H9 (cell line): ENCODE measurements around the gene NUDT2. TPM values are rescaled to one million over a fixed set of nuclear protein-coding genes. Genes with fewer than 3 reads are reported as not detected.

Experiments
- DNase-seq: peaks from one replicate; pipeline ENCODE4 v3.0.0-alpha.2; 2017
- H2AFZ ChIP-seq: one replicate; pipeline ENCODE4 v1.6.1; 2013; ENCODE audit warnings: mild to moderate bottlenecking, low read length, control low read depth, moderate library complexity
- H2AK5ac ChIP-seq: 2 replicates; pipeline ENCODE4 v1.6.1; 2013; ENCODE audit warnings: low read length, control low read depth, mixed read lengths; ENCODE audit not compliant: insufficient read length
- H2BK120ac ChIP-seq: one replicate; pipeline ENCODE4 v1.6.1; 2013; ENCODE audit warnings: low read depth, mild to moderate bottlenecking, low read length, control low read depth, inconsistent platforms; ENCODE audit not compliant: poor library complexity, severe bottlenecking
- H2BK12ac ChIP-seq: 2 replicates; pipeline ENCODE4 v1.6.1; 2013; ENCODE audit warnings: low read length, control low read depth, mixed read lengths, low read depth; ENCODE audit not compliant: insufficient read length
- H2BK15ac ChIP-seq: 2 replicates; pipeline ENCODE4 v1.6.1; 2013; ENCODE audit warnings: low read depth, low read length, control low read depth
- H2BK20ac ChIP-seq: one replicate; pipeline ENCODE4 v1.6.1; 2013; ENCODE audit warnings: low read depth, mild to moderate bottlenecking, low read length, control low read depth, inconsistent platforms; ENCODE audit not compliant: poor library complexity, severe bottlenecking
- H2BK5ac ChIP-seq: 2 replicates; pipeline ENCODE4 v1.6.1; 2013; ENCODE audit warnings: low read length, control low read depth, mixed read lengths; ENCODE audit not compliant: insufficient read length
- H3K14ac ChIP-seq: 2 replicates; pipeline ENCODE4 v1.6.1; 2013; ENCODE audit warnings: low read length, control low read depth; ENCODE audit not compliant: insufficient read depth
- H3K18ac ChIP-seq: 2 replicates; pipeline ENCODE4 v1.6.1; 2013; ENCODE audit warnings: low read depth, mild to moderate bottlenecking, mixed read lengths, low read length, control low read depth; ENCODE audit not compliant: insufficient read length
- H3K23ac ChIP-seq: 2 replicates; pipeline ENCODE4 v1.6.1; 2013; ENCODE audit warnings: low read length, control low read depth, mixed read lengths, low read depth; ENCODE audit not compliant: insufficient read length
- H3K23me2 ChIP-seq: 2 replicates; pipeline ENCODE4 v1.6.1; 2013; ENCODE audit warnings: low read depth, mild to moderate bottlenecking, mixed read lengths, low read length, control low read depth; ENCODE audit not compliant: insufficient read length, poor library complexity, severe bottlenecking
- H3K27ac ChIP-seq: 2 replicates; pipeline ENCODE4 v1.5.1; 2013; ENCODE audit warnings: low read length, control low read depth, mixed read lengths, low read depth; ENCODE audit not compliant: insufficient read length
- H3K27me3 ChIP-seq: 2 replicates; pipeline ENCODE4 v1.6.1; 2013; ENCODE audit warnings: low read length, control low read depth, inconsistent platforms; ENCODE audit not compliant: insufficient read depth
- H3K4ac ChIP-seq: 2 replicates; pipeline ENCODE4 v1.6.1; 2013; ENCODE audit warnings: low read depth, mild to moderate bottlenecking, control low read depth, inconsistent platforms, low read length, moderate library complexity
- H3K4me1 ChIP-seq: 2 replicates; pipeline ENCODE4 v1.6.1; 2013; ENCODE audit warnings: low read length, control low read depth, inconsistent platforms; ENCODE audit not compliant: insufficient read depth
- H3K4me2 ChIP-seq: 2 replicates; pipeline ENCODE4 v1.6.1; 2013; ENCODE audit warnings: low read length, control low read depth, mixed read lengths; ENCODE audit not compliant: insufficient read length, insufficient read depth
- H3K56ac ChIP-seq: 2 replicates; pipeline ENCODE4 v1.6.1; 2013; ENCODE audit warnings: low read depth, mild to moderate bottlenecking, mixed read lengths, low read length, control low read depth; ENCODE audit not compliant: insufficient read length
- H3K79me1 ChIP-seq: 2 replicates; pipeline ENCODE4 v1.6.1; 2013; ENCODE audit warnings: low read depth, mild to moderate bottlenecking, moderate library complexity, low read length, control low read depth, inconsistent platforms; ENCODE audit not compliant: insufficient read depth, poor library complexity, severe bottlenecking
- H3K79me2 ChIP-seq: 2 replicates; pipeline ENCODE4 v1.6.1; 2013; ENCODE audit warnings: low read length, control low read depth, inconsistent platforms; ENCODE audit not compliant: insufficient read depth
- H3K9ac ChIP-seq: 2 replicates; pipeline ENCODE4 v1.6.1; 2013; ENCODE audit warnings: low read length, control low read depth, mixed read lengths; ENCODE audit not compliant: insufficient read length; ENCODE audit errors: extremely low read depth
- H3K9me3 ChIP-seq: one replicate; pipeline ENCODE4 v1.6.1; 2013; ENCODE audit warnings: low read depth, low read length, inconsistent platforms; ENCODE audit not compliant: control insufficient read depth
- H3T11ph ChIP-seq: one replicate; pipeline ENCODE4 v1.6.1; 2013; ENCODE audit warnings: mild to moderate bottlenecking, low read length, control low read depth, inconsistent platforms
- H4K20me1 ChIP-seq: one replicate; pipeline ENCODE4 v1.6.1; 2013; ENCODE audit not compliant: control insufficient read depth, insufficient read length, insufficient read depth
- H4K5ac ChIP-seq: 2 replicates; pipeline ENCODE4 v1.6.1; 2013; ENCODE audit warnings: low read depth, mild to moderate bottlenecking, mixed read lengths, low read length, control low read depth; ENCODE audit not compliant: insufficient read length
- H4K8ac ChIP-seq: replicated peaks from 2 replicates; pipeline ENCODE4 v1.6.1; 2013; ENCODE audit warnings: low read length, control low read depth, mixed read lengths, low read depth; ENCODE audit not compliant: insufficient read length
- H4K91ac ChIP-seq: 2 replicates; pipeline ENCODE4 v1.6.1; 2013; ENCODE audit warnings: low read depth, mild to moderate bottlenecking, moderate library complexity, mixed read lengths, low read length, control low read depth; ENCODE audit not compliant: insufficient read length
- H3K27ac Mint-ChIP-seq, 3 experiments: 2 replicates in 2 of 3; 3 replicates in 1 of 3; pipeline ENCODE4 v1.8.0; 2020 to 2021; ENCODE audit warnings: mixed read lengths in 3 of 3, mild to moderate bottlenecking in 1 of 3, moderate library complexity in 1 of 3
- H3K27me3 Mint-ChIP-seq: 2 replicates; pipeline ENCODE4 v1.8.0; 2021; ENCODE audit warnings: low read depth, mild to moderate bottlenecking, moderate library complexity, mixed read lengths
- H3K36me3 Mint-ChIP-seq, 3 experiments: 2 replicates in 2 of 3; 3 replicates in 1 of 3; pipeline ENCODE4 v1.8.0; 2020 to 2021; ENCODE audit warnings: low read depth in 3 of 3, mixed read lengths in 3 of 3; ENCODE audit not compliant: insufficient read depth in 1 of 3
- H3K4me1 Mint-ChIP-seq, 2 experiments: 2 replicates each; pipeline ENCODE4 v1.8.0; 2020; ENCODE audit warnings: mixed read lengths in 2 of 2
- H3K4me3 Mint-ChIP-seq, 2 experiments: 2 replicates in 1 of 2; 3 replicates in 1 of 2; pipeline ENCODE4 v1.8.0; 2020 to 2021; ENCODE audit warnings: mild to moderate bottlenecking in 2 of 2, mixed read lengths in 2 of 2, moderate library complexity in 1 of 2
- H3K9me3 Mint-ChIP-seq, 2 experiments: 2 replicates in 1 of 2; 3 replicates in 1 of 2; pipeline ENCODE4 v1.8.0; 2020; ENCODE audit warnings: mild to moderate bottlenecking in 2 of 2, mixed read lengths in 2 of 2, moderate library complexity in 1 of 2
- WGBS: extraction: QIAGEN DNeasy Blood & Tissue Kit; methylation state at CpG from one replicate; pipeline ENCODE4 v1.1.7; 2013; ENCODE audit warnings: missing lambda C conversion rate, low lambda C conversion rate, mixed read lengths; ENCODE audit not compliant: insufficient read length; ENCODE audit errors: extremely low coverage; 5-methylcytosine and 5-hydroxymethylcytosine counted together
- total RNA-seq: library from RNA; stranded (reverse); gene quantifications from 2 replicates; pipeline ENCODE4 v1.2.1, GENCODE V29; 2021
- TF ChIP-seq, protein P1 (sequence below): fragments of 200-600 bp; sonication (generic); conservative IDR thresholded peaks from 3 replicates; pipeline ENCODE4 v1.8.0; 2021; ENCODE audit warnings: antibody characterized with exemption, mild to moderate bottlenecking

The NUDT2 gene
- total RNA-seq, 1 experiment from 2014 or later: 14.1 TPM

DNA sequence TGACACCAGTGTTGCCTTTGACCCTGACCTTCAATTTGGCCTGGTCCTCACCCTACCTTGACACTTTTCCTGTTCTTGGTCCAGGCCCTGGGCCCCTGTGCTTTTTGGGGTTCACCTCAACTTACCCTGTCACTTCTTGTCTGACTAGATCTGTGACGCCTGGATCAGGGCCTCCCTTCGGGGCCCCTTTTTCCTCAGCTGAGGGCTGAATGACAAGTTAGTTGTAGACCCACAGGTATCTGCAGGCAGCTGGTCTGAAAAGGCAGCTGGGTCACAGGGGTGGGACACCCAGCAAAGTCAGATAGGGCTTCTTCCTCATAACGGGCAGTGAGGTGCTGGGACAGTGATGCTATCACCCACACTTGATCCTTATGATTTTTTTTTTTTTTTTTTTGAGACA is 57.3 kb downstream of the NUDT2 start:
- Histone ChIP-seq H3K23ac (no peak overlapping the region), H3T11ph (no peak overlapping the region), H3K56ac (no peak overlapping the region), H3K79me2 (no peaks in the 10 kb centered on the region), H3K27me3 (peaks cover 2% of the 10 kb centered on the region; the same call in 1 of the 2 replicates), H2AFZ (no peak overlapping the region), H4K5ac (no peak overlapping the region), H4K20me1 (no peaks in the 10 kb centered on the region), H3K9ac (no peak overlapping the region), H2BK12ac (no peak overlapping the region), H3K9me3 (no peaks in the 10 kb centered on the region), H3K4me2 (no peak overlapping the region), H4K8ac (no peak overlapping the region), H2BK120ac (no peak overlapping the region), H3K23me2 (no peaks in the 10 kb centered on the region), H2BK15ac (no peak overlapping the region), H3K27ac (no peak overlapping the region), H3K4me1 (no peaks in the 10 kb centered on the region), H4K91ac (no peak overlapping the region), H3K18ac (no peak overlapping the region), H2BK20ac (no peak overlapping the region), H2BK5ac (no peak overlapping the region), H3K79me1 (no peaks in the 10 kb centered on the region), H3K4ac (no peak overlapping the region), H3K14ac (no peak overlapping the region), H2AK5ac (no peak overlapping the region)
- no peaks in the 10 kb centered on the region for H3K36me3 Mint-ChIP-seq
- H3K27me3 Mint-ChIP-seq: peaks cover 33% of the 10 kb centered on the region
- WGBS: no CpG with 5 or more reads among the region's 3 CpGs
- H3K27ac Mint-ChIP-seq: no peak overlapping the region
- H3K4me3 Mint-ChIP-seq: no peak overlapping the region
- H3K9me3 Mint-ChIP-seq: no peaks in the 10 kb centered on the region
- no peak for DNase-seq
- H3K4me1 Mint-ChIP-seq: peaks cover 0 to 3% of the 10 kb centered on the region in 2 experiments; a peak in 1 of 4 replicates
- TF ChIP-seq, protein P1, sequence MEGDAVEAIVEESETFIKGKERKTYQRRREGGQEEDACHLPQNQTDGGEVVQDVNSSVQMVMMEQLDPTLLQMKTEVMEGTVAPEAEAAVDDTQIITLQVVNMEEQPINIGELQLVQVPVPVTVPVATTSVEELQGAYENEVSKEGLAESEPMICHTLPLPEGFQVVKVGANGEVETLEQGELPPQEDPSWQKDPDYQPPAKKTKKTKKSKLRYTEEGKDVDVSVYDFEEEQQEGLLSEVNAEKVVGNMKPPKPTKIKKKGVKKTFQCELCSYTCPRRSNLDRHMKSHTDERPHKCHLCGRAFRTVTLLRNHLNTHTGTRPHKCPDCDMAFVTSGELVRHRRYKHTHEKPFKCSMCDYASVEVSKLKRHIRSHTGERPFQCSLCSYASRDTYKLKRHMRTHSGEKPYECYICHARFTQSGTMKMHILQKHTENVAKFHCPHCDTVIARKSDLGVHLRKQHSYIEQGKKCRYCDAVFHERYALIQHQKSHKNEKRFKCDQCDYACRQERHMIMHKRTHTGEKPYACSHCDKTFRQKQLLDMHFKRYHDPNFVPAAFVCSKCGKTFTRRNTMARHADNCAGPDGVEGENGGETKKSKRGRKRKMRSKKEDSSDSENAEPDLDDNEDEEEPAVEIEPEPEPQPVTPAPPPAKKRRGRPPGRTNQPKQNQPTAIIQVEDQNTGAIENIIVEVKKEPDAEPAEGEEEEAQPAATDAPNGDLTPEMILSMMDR: no peak
